BLaER1 (cell line): ENCODE results near the gene CLEC12A.
"Not testable (repeated sequence)": the region's sequence is repeated elsewhere in the genome, so short reads cannot be mapped to it uniquely, and the experiment has no call there.

Source experiments
- H3K27ac ChIP-seq: shearing (Covaris generic); formaldehyde crosslinking; 2 replicates; pipeline ENCODE4 v1.8.1; 2022
- H3K27me3 ChIP-seq: shearing (Covaris generic); formaldehyde crosslinking; 2 replicates; pipeline ENCODE4 v1.8.1; 2022
- H3K36me3 ChIP-seq: shearing (Covaris generic); formaldehyde crosslinking; 2 replicates; pipeline ENCODE4 v1.8.1; 2022
- H3K4me1 ChIP-seq: shearing (Covaris generic); formaldehyde crosslinking; 2 replicates; pipeline ENCODE4 v1.8.1; 2022
- H3K4me2 ChIP-seq: shearing (Covaris generic); formaldehyde crosslinking; 2 replicates; pipeline ENCODE4 v1.8.1; 2022
- H3K4me3 ChIP-seq: shearing (Covaris generic); formaldehyde crosslinking; 2 replicates; pipeline ENCODE4 v1.8.1; 2022
- H3K9ac ChIP-seq: shearing (Covaris generic); formaldehyde crosslinking; 2 replicates; pipeline ENCODE4 v1.8.1; 2022
- H3K9me3 ChIP-seq: shearing (Covaris generic); formaldehyde crosslinking; 2 replicates; pipeline ENCODE4 v1.8.1; 2022
- H4K20me1 ChIP-seq: shearing (Covaris generic); formaldehyde crosslinking; 2 replicates; pipeline ENCODE4 v1.8.1; 2022
- Cebpa-rat ChIP-seq: shearing (Covaris generic); IDR thresholded peaks from 2 replicates; pipeline ENCODE4 v1.8.1; 2022

Gene CLEC12A

GRCh38 chr12:10001171-10001776, 30.1 kb downstream of the CLEC12A start:
- H3K36me3 ChIP-seq, result no peaks in the 10 kb centered on the region
- no peak for TF ChIP-seq Cebpa-rat
- no peaks in the 10 kb centered on the region for H3K4me1 ChIP-seq
- no peak overlapping the region for H3K9ac ChIP-seq
- no peak overlapping the region for H3K27ac ChIP-seq
- H3K4me2 ChIP-seq, result no peak overlapping the region
- H3K27me3 ChIP-seq, result no peaks in the 10 kb centered on the region
- H3K9me3 ChIP-seq, result no peaks in the 10 kb centered on the region
- no peak overlapping the region for H3K4me3 ChIP-seq
- H4K20me1 ChIP-seq, result no peaks in the 10 kb centered on the region

GRCh38 chr12:10012630-10013330, 41.6 kb downstream of the CLEC12A start:
- H3K4me1 ChIP-seq, result no peaks in the 10 kb centered on the region
- no peaks in the 10 kb centered on the region for H3K9me3 ChIP-seq
- TF ChIP-seq Cebpa-rat, result no peak
- H3K27ac ChIP-seq, result no peak overlapping the region
- H4K20me1 ChIP-seq, result no peaks in the 10 kb centered on the region
- no peaks in the 10 kb centered on the region for H3K27me3 ChIP-seq
- no peak overlapping the region for H3K9ac ChIP-seq
- no peak overlapping the region for H3K4me2 ChIP-seq
- no peaks in the 10 kb centered on the region for H3K36me3 ChIP-seq
- no peak overlapping the region for H3K4me3 ChIP-seq

- no peak overlapping the region for H3K4me2 ChIP-seq
- no peaks in the 10 kb centered on the region for H3K36me3 ChIP-seq
- H3K9ac ChIP-seq, result no peak overlapping the region
- no peak for TF ChIP-seq Cebpa-rat
- H4K20me1 ChIP-seq, result no peaks in the 10 kb centered on the region
- H3K27me3 ChIP-seq, result no peaks in the 10 kb centered on the region
- no peak overlapping the region for H3K27ac ChIP-seq
- no peaks in the 10 kb centered on the region for H3K4me1 ChIP-seq
- no peaks in the 10 kb centered on the region for H3K9me3 ChIP-seq
- H3K4me3 ChIP-seq, result no peak overlapping the region
Measured at GRCh38 chr12:10015450-10015849, 44.2 kb downstream of the CLEC12A start.

DNA sequence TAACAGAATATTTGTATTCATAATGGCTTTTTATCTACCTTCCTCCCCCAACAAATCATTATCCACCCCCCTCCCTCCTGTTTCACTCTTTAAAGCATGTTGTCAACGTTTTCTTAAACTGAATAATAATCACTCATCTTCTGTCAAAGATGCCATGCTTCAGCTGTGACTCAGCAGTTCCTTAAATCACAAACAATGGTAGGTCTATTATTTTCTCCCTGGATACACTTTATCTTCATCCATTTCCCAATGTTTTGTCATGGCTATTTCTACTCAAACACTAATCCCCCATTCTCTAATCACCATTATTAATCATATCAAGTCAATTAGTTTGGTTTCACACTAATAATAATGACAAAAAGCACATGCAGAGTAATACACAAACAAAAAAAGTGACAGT, 45.7 kb downstream of the CLEC12A start:
- no peaks in the 10 kb centered on the region for H3K36me3 ChIP-seq
- no peaks in the 10 kb centered on the region for H3K27me3 ChIP-seq
- TF ChIP-seq Cebpa-rat, result no peak
- H3K4me1 ChIP-seq, result no peaks in the 10 kb centered on the region
- no peaks in the 10 kb centered on the region for H3K9me3 ChIP-seq
- H3K4me3 ChIP-seq, result no peak overlapping the region
- no peak overlapping the region for H3K9ac ChIP-seq
- H4K20me1 ChIP-seq, result no peaks in the 10 kb centered on the region
- H3K4me2 ChIP-seq, result no peak overlapping the region
- H3K27ac ChIP-seq, result no peak overlapping the region

GRCh38 chr12:10018386-10018785, 47.2 kb downstream of the CLEC12A start:
- no peak overlapping the region for H3K27ac ChIP-seq
- no peaks in the 10 kb centered on the region for H3K4me1 ChIP-seq
- TF ChIP-seq Cebpa-rat, result no peak

DNA sequence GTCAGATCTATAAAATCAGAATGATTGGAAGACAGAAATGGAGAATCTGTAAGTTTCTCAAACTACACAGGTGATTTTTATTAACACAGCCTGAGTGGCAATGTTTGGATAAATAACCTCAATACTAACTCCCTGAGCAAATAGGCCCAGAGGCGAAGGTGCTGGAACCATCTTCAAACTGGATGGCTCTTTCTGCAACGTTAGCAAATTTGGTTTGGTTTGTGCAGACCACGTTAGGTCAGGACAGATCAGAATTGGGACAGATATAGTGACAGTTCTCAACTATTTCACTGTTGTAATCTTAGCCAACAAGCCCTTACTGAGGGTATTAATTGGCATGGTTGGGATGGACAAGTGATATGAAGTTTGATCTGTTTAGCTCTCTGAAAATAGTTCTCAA, 50.1 kb downstream of the CLEC12A start:
- Histone ChIP-seq H4K20me1 (no peaks in the 10 kb centered on the region), H3K36me3 (no peaks in the 10 kb centered on the region), H3K4me1 (no peaks in the 10 kb centered on the region), H3K4me2 (no peak overlapping the region), H3K9me3 (no peaks in the 10 kb centered on the region), H3K27me3 (no peaks in the 10 kb centered on the region), H3K27ac (no peak overlapping the region), H3K9ac (no peak overlapping the region), H3K4me3 (no peak overlapping the region)
- no peak for TF ChIP-seq Cebpa-rat

More at GRCh38 chr12:10018386-10018785, 47.2 kb downstream of the CLEC12A start:
- H3K9me3 ChIP-seq, result no peaks in the 10 kb centered on the region
- no peaks in the 10 kb centered on the region for H4K20me1 ChIP-seq
- no peaks in the 10 kb centered on the region for H3K27me3 ChIP-seq
- H3K36me3 ChIP-seq, result no peaks in the 10 kb centered on the region
- no peak overlapping the region for H3K4me3 ChIP-seq
- no peak overlapping the region for H3K4me2 ChIP-seq
- no peak overlapping the region for H3K9ac ChIP-seq

DNA sequence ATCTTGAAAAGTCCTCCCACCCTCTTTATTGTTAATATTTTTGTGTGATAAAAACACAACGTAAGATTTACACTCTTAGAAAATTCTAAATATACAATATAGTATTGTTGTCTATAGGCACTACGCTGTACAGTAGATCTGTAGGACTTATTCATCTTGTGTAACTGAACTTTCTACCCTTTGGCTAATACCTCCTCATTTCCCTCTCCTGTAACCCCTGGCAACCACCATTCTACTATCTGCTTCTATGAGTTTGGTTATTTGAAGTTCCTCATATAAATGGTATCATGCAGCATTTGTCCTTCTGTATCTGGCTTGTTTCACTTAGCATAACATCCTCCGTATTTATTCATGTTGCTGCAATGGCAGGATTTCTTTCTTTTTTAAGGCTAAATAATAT, 54.0 kb downstream of the CLEC12A start:
- H3K4me3 ChIP-seq, result no peak overlapping the region
- H3K4me1 ChIP-seq, result no peaks in the 10 kb centered on the region
- H3K9ac ChIP-seq, result no peak overlapping the region
- H3K4me2 ChIP-seq, result no peak overlapping the region
- no peaks in the 10 kb centered on the region for H3K27me3 ChIP-seq
- H3K27ac ChIP-seq, result no peak overlapping the region
- H4K20me1 ChIP-seq, result no peaks in the 10 kb centered on the region
- H3K36me3 ChIP-seq, result no peaks in the 10 kb centered on the region
- no peak for TF ChIP-seq Cebpa-rat
- peaks cover under 1% of the 10 kb centered on the region; the same call in 1 of the 2 replicates for H3K9me3 ChIP-seq

DNA sequence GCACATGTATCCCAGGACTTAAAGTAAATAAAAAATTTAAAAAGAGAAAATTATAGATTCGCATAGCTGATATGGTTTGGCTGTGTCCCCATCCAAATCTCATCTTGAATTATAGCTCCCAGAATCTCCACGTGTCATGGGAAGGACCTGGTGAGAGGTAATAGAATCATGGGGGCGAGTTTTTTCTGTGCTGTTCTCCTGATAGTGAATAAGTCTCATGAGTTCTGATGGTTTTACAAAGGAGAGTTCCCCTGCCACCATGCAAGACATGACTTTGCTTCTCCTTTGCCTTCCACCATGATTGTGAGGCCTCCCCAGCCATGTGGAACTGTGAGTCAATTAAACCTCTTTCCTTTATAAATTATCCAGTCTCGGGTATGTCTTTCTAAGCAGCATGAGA, 55.5 kb downstream of the CLEC12A start:
- H3K4me3 ChIP-seq, H3K27ac ChIP-seq, H4K20me1 ChIP-seq, H3K9me3 ChIP-seq, H3K4me1 ChIP-seq, H3K9ac ChIP-seq, H3K27me3 ChIP-seq, H3K4me2 ChIP-seq, H3K36me3 ChIP-seq: not testable (repeated sequence)

DNA sequence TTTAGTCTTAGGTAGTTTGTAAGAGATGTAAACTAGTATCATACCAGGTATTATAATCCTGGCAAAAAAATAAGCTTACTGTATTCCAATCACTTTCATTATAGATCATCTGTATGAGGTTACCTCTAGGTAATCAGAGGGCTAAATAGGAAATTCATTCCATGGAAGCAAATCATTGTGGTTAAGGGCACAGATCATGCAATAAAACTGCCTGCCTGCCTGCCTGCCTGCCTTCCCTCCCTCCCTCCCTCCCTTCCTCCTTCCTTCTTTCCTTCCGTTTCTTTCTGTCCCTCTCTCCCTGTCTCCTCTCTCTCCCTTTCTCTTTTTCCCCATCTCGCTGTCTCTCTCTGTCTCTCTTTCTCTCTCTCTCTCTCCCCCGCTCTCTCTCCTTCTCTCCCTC, 56.1 kb downstream of the CLEC12A start:
- no peak for TF ChIP-seq Cebpa-rat
- H3K4me2 ChIP-seq, result no peak overlapping the region
- no peak overlapping the region for H3K27ac ChIP-seq
- peaks cover 4% of the 10 kb centered on the region; the same call in 1 of the 2 replicates for H3K9me3 ChIP-seq
- no peaks in the 10 kb centered on the region for H3K27me3 ChIP-seq
- no peaks in the 10 kb centered on the region for H3K4me1 ChIP-seq
- no peaks in the 10 kb centered on the region for H3K36me3 ChIP-seq
- no peak overlapping the region for H3K9ac ChIP-seq
- H4K20me1 ChIP-seq, result no peaks in the 10 kb centered on the region
- no peak overlapping the region for H3K4me3 ChIP-seq

- H3K9me3 ChIP-seq, result peaks cover 4% of the 10 kb centered on the region; the same call in 1 of the 2 replicates
- H3K4me2 ChIP-seq, result no peak overlapping the region
- no peaks in the 10 kb centered on the region for H3K27me3 ChIP-seq
- H3K36me3 ChIP-seq, result no peaks in the 10 kb centered on the region
- TF ChIP-seq Cebpa-rat, result no peak
- no peak overlapping the region for H3K9ac ChIP-seq
- no peaks in the 10 kb centered on the region for H3K4me1 ChIP-seq
- no peak overlapping the region for H3K27ac ChIP-seq
- H3K4me3 ChIP-seq, result no peak overlapping the region
- H4K20me1 ChIP-seq, result no peaks in the 10 kb centered on the region
Measured at GRCh38 chr12:10027721-10028120, 56.5 kb downstream of the CLEC12A start.

DNA sequence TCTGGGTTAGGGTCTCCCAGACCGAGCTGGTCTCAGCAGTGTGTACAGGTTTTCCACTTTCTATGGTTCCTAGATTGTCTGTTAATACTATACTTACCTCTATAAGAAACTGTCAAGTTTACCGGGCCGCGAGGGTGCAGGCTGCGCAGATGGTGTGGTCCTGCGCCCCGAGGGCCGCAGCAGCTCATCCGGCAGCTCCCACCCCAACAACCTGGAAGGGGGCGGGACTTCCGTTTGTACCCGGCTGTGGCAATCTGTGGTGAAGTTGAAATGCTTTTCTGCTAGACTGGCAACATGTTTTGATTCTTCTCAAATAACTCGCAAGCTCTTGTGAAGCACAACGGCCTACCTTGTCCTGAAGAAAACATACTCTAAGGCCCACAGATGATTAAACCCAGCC, 59.2 kb downstream of the CLEC12A start, which contains the start of gene CLEC9A:
Gene CLEC9A, plus strand, starts transcription at position 237 of the 400 bp plus-strand sequence. CDS start 22,006 bp downstream, outside the sequence.
- H3K4me1 ChIP-seq, result no peaks in the 10 kb centered on the region
- peaks cover 4% of the 10 kb centered on the region; the same call in 1 of the 2 replicates for H3K9me3 ChIP-seq
- H3K9ac ChIP-seq, result no peak within 1 kb of the TSS
- no peak within 1 kb of the TSS for H3K4me3 ChIP-seq
- no peaks in the 10 kb centered on the region for H3K27me3 ChIP-seq
- no peak for TF ChIP-seq Cebpa-rat
- no peak within 1 kb of the TSS for H3K27ac ChIP-seq
- H3K36me3 ChIP-seq, result no peaks in the 10 kb centered on the region
- no peak within 1 kb of the TSS for H3K4me2 ChIP-seq
- H4K20me1 ChIP-seq, result no peaks in the 10 kb centered on the region
